Measurements from ENCODE around the gene MYO7B. TPM values are rescaled to one million over a fixed set of nuclear protein-coding genes. Genes with fewer than 3 reads are reported as not detected.
"Not testable (repeated sequence)": the region's sequence is repeated elsewhere in the genome, so short reads cannot be mapped to it uniquely, and the experiment has no call there.

The MYO7B gene
- total RNA-seq, 1 donor from 2014 or later = 0.13 TPM

GRCh38 chr2:127551221-127551930, 15.9 kb downstream of the MYO7B start:
- DNase-seq (ENCODE audit: low read depth in 2 of 2) = no peak

GRCh38 chr2:127552336-127552735, 16.9 kb downstream of the MYO7B start:
- DNase-seq (ENCODE audit: low read depth in 2 of 2) = no peak

- no peak for DNase-seq (ENCODE audit: low read depth in 2 of 2)
These were observed 17.4 kb downstream of the MYO7B start for GRCh38 chr2:127552846-127553245.

- no peak for DNase-seq (ENCODE audit: low read depth in 2 of 2)
These were observed 23.4 kb downstream of the MYO7B start for GRCh38 chr2:127558911-127559310.

- no peak for DNase-seq (ENCODE audit: low read depth in 2 of 2)
These were observed 24.0 kb downstream of the MYO7B start for GRCh38 chr2:127559454-127559853.

GRCh38 chr2:127560201-127560930, 24.9 kb downstream of the MYO7B start:
- DNase-seq (ENCODE audit: low read depth in 2 of 2) = no peak

- DNase-seq (ENCODE audit: low read depth in 2 of 2) = no peak
These were observed 25.4 kb downstream of the MYO7B start for GRCh38 chr2:127560931-127561280.

- DNase-seq (ENCODE audit: low read depth in 2 of 2) = no peak
These were observed 25.9 kb downstream of the MYO7B start for GRCh38 chr2:127561371-127561770.

- no peak for DNase-seq (ENCODE audit: low read depth in 2 of 2)
These were observed 27.5 kb downstream of the MYO7B start for GRCh38 chr2:127562936-127563335.

GRCh38 chr2:127563458-127564428, 28.3 kb downstream of the MYO7B start:
- no peak for DNase-seq (ENCODE audit: low read depth in 2 of 2)

GRCh38 chr2:127564429-127565260, 29.2 kb downstream of the MYO7B start:
- DNase-seq (ENCODE audit: low read depth in 2 of 2) = no peak

GRCh38 chr2:127565261-127566138, 30.0 kb downstream of the MYO7B start:
- no peak for DNase-seq (ENCODE audit: low read depth in 2 of 2)

- no peak for DNase-seq (ENCODE audit: low read depth in 2 of 2)
These were observed 30.6 kb downstream of the MYO7B start for GRCh38 chr2:127566139-127566417.

- DNase-seq (ENCODE audit: low read depth in 2 of 2) = no peak
These were observed 31.1 kb downstream of the MYO7B start for GRCh38 chr2:127566576-127566975.

GRCh38 chr2:127567351-127567854, 31.9 kb downstream of the MYO7B start:
- no peak for DNase-seq (ENCODE audit: low read depth in 2 of 2)

GRCh38 chr2:127568128-127568527, 32.6 kb downstream of the MYO7B start:
- DNase-seq (ENCODE audit: low read depth in 2 of 2) = no peak

- no peak for DNase-seq (ENCODE audit: low read depth in 2 of 2)
These were observed 34.2 kb downstream of the MYO7B start for GRCh38 chr2:127569666-127570065.

GRCh38 chr2:127570282-127571250, 35.1 kb downstream of the MYO7B start:
- no peak for DNase-seq (ENCODE audit: low read depth in 2 of 2)

- DNase-seq (ENCODE audit: low read depth in 2 of 2) = not testable (repeated sequence)
These were observed 36.9 kb downstream of the MYO7B start for GRCh38 chr2:127572352-127572751.
